GM10248 (cell line): ENCODE measurements around the gene CRYBA2.

Experiments used
- CTCF ChIA-PET: fragments of 300-600 bp; sonication (Branson Sonifier 250); formaldehyde crosslinking; extraction: SDS; loops from one replicate; lab custom pipeline; 2021; ENCODE audit warnings: antibody characterized with exemption; lab: Yijun Ruan, JAX
- POLR2A ChIA-PET: fragments of 350-650 bp; sonication (Branson Sonifier 250); formaldehyde crosslinking; extraction: SDS; loops from one replicate; lab custom pipeline; 2020; ENCODE audit warnings: antibody characterized with exemption; lab: Yijun Ruan, JAX
- DNase-seq: peaks from one replicate; pipeline ENCODE4 v3.0.0; 2012; ENCODE audit errors: extremely low spot score
- CTCF ChIP-seq: IDR thresholded peaks from 2 replicates; pipeline ENCODE4 v1.5.1; 2012; ENCODE audit warnings: mild to moderate bottlenecking, low read depth; ENCODE audit errors: extremely low read depth, missing control alignments, control extremely low read depth

CRYBA2 gene

GRCh38 chr2:219023045-219023605 lies 29.9 kb upstream of the CRYBA2 start:
- POLR2A ChIA-PET = no interaction called here
- DNase-seq = no peak
- TF ChIP-seq CTCF = no peak
- CTCF ChIA-PET = interaction anchor here (8.6 kb wide), 1 partner anchor 133 kb away, joined by 151 read pairs; the partner anchor contains the start of gene NHEJ1

GRCh38 chr2:219022616-219023015 lies 29.4 kb upstream of the CRYBA2 start:
- TF ChIP-seq CTCF = no peak
- CTCF ChIA-PET = interaction anchor here (8.6 kb wide), 1 partner anchor 133 kb away, joined by 151 read pairs; the partner anchor contains the start of gene NHEJ1
- POLR2A ChIA-PET = no interaction called here
- DNase-seq = no peak

GRCh38 chr2:219022041-219022440 lies 28.8 kb upstream of the CRYBA2 start:
- no peak for DNase-seq
- CTCF ChIA-PET = interaction anchor here (1.3 to 4.9 kb wide), 2 partner anchors 8 to 11 kb away, joined by 3 to 21 read pairs; no protein-coding TSS in a partner anchor
- POLR2A ChIA-PET = no interaction called here
- no peak for TF ChIP-seq CTCF

- CTCF ChIA-PET = interaction anchor here (1.3 to 4.9 kb wide), 2 partner anchors 8 to 11 kb away, joined by 3 to 21 read pairs; no protein-coding TSS in a partner anchor
- DNase-seq = no peak
- TF ChIP-seq CTCF = no peak
- POLR2A ChIA-PET = no interaction called here
Observed at GRCh38 chr2:219021591-219021990, 28.4 kb upstream of the CRYBA2 start.

GRCh38 chr2:219020604-219021365 lies 27.6 kb upstream of the CRYBA2 start:
- ChIA-PET POLR2A (no interaction called here), CTCF (interaction anchor here (0.9 to 4.9 kb wide), 5 partner anchors 9 to 134 kb away, joined by 3 to 21 read pairs (median 5); no protein-coding TSS in a partner anchor)
- DNase-seq = no peak
- no peak for TF ChIP-seq CTCF

- ChIA-PET CTCF (interaction anchor here (1.1 to 4.9 kb wide), 4 partner anchors 9 to 135 kb away, joined by 4 to 21 read pairs (median 5); no protein-coding TSS in a partner anchor), POLR2A (no interaction called here)
- TF ChIP-seq CTCF = no peak
- no peak for DNase-seq
Observed at GRCh38 chr2:219019436-219019835, 26.2 kb upstream of the CRYBA2 start.
